ENCODE data around the gene GPI.
"Not testable (repeated sequence)": the region's sequence is repeated elsewhere in the genome, so short reads cannot be mapped to it uniquely, and the experiment has no call there.

GPI gene

GRCh38 chr19:34364830-34365462 is at the start of gene GPI:
GPI (plus strand) TSS chr19:34365196; CDS start chr19:34365267, 71 bp downstream.
- DNase-seq (ENCODE audit: low read depth): no peak

- DNase-seq (ENCODE audit: low read depth): no peak
Measured at GRCh38 chr19:34316247-34316646, 48.7 kb upstream of the GPI start.

GRCh38 chr19:34316741-34317301 is 48.2 kb upstream of the GPI start:
- no peak for DNase-seq (ENCODE audit: low read depth)

GRCh38 chr19:34317311-34317927 is 47.6 kb upstream of the GPI start:
- no peak for DNase-seq (ENCODE audit: low read depth)

- no peak for DNase-seq (ENCODE audit: low read depth)
Measured at GRCh38 chr19:34319230-34319585, 45.8 kb upstream of the GPI start.

- peak; percentile 68 for DNase-seq (ENCODE audit: low read depth)
Measured at GRCh38 chr19:34319785-34320184, 45.2 kb upstream of the GPI start.

GRCh38 chr19:34320277-34320676 is 44.7 kb upstream of the GPI start:
- DNase-seq (ENCODE audit: low read depth): no peak

GRCh38 chr19:34321735-34322134 is 43.3 kb upstream of the GPI start:
- DNase-seq (ENCODE audit: low read depth): no peak

- no peak for DNase-seq (ENCODE audit: low read depth)
Measured at GRCh38 chr19:34323433-34324204, 41.4 kb upstream of the GPI start.

GRCh38 chr19:34324320-34324719 is 40.7 kb upstream of the GPI start:
- DNase-seq (ENCODE audit: low read depth): no peak

- no peak for DNase-seq (ENCODE audit: low read depth)
Measured at GRCh38 chr19:34325181-34325580, 39.8 kb upstream of the GPI start.

- DNase-seq (ENCODE audit: low read depth): no peak
Measured at GRCh38 chr19:34325981-34326787, 38.8 kb upstream of the GPI start.

- no peak for DNase-seq (ENCODE audit: low read depth)
Measured at GRCh38 chr19:34327851-34328250, 37.1 kb upstream of the GPI start.

- no peak for DNase-seq (ENCODE audit: low read depth)
Measured at GRCh38 chr19:34328982-34329381, 36.0 kb upstream of the GPI start.

- DNase-seq (ENCODE audit: low read depth): no peak
Measured at GRCh38 chr19:34330116-34330515, 34.9 kb upstream of the GPI start.

- not testable (repeated sequence) for DNase-seq (ENCODE audit: low read depth)
Measured at GRCh38 chr19:34330596-34330995, 34.4 kb upstream of the GPI start.

GRCh38 chr19:34331596-34331995 is 33.4 kb upstream of the GPI start:
- not testable (repeated sequence) for DNase-seq (ENCODE audit: low read depth)

GRCh38 chr19:34332027-34332760 is 32.8 kb upstream of the GPI start:
- no peak for DNase-seq (ENCODE audit: low read depth)

GRCh38 chr19:34335914-34336313 is 29.1 kb upstream of the GPI start:
- no peak for DNase-seq (ENCODE audit: low read depth)

- no peak for DNase-seq (ENCODE audit: low read depth)
Measured at GRCh38 chr19:34336781-34337271, 28.2 kb upstream of the GPI start.

- no peak for DNase-seq (ENCODE audit: low read depth)
Measured at GRCh38 chr19:34337739-34338138, 27.3 kb upstream of the GPI start.

Data from non-pigmented ciliary epithelial cell (primary cell).